Ramos (cell line): ENCODE data around the gene MBD5.

ENCODE experiments used
- in situ Hi-C: fragments of 300-500 bp; cut with MboI; formaldehyde crosslinking; loops from one replicate; pipeline ENCODE4 v1.14.3; 2022; ENCODE audit warnings: low sequenced_read_pairs; ENCODE audit not compliant: unreplicated experiment

MBD5 gene

DNA sequence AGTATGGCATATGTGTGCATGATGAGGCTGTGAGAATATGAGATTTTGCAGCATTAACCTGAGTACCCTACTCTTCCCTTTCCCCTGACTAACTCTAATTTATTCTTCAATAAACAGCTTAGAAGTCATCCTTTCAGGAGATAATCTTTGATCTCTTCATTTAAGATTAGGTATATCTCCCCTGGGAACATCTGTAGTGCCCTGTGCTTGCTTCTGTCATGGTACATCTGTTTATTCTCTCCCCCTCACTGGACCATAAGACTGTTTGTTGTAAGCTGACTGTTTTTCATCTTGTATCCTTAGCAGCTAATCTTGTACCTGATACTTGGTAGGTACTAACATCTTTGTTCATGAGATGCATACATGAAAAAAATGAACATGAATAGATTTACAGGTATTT, 83.1 kb downstream of the MBD5 start:
- in situ Hi-C loops = no loop called here

DNA sequence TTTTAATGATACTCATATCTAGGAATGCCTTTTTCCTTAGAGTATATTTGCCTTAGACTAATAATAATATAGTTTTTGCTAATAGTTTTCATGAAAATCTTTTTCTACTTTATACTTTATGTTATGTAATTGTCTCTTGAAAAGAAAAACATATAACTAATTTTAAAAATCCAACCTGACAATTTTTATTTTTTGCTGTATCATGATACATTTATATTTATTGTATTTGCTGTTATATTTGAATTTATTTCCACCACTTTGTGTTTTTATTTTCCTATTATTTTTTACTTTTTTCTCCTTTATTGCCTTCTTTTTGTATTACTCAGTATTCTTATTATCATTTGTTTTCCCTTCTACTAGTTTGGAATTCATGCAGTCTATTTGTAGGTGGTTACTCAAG, 85.4 kb downstream of the MBD5 start:
- in situ Hi-C loops = no loop called here

DNA sequence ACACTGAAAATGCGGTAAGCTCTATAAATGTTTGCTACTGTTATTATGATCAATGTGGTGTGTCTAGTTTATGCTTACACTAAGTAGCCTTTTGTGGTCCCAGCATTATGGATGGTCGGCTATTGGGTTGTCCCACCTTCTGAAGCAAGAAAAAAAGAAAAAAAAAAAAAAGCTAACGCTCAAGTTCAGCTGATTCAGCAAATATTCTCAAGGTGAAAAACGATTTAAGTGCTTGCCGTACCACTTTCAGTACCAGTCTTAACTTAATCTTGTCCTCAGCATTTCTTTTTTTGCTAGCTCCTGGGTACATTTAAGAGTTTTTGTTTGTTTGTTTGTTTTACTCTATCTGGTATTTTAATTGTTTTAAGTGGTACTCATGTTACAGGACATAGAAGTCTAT, 87.5 kb downstream of the MBD5 start:
- in situ Hi-C loops = no loop called here

DNA sequence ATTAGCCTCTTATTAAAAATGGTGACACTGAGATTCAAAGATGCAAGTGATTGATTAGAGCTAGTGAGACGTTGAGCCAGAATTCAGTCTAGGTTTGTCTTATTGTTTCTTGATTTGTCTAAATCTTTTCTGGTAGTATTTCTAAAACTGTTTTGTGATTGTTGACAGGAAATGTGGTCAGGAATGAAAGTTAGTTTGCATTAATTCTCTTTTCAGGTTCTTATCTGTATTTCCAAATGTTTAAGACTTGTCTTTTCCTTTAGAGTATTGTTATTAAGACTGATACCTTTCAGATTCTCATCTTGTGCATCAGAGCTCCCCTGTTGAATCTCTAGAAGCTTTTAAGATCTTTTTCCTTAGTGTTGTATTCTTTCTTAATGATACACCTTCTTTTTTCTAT, 89.3 kb downstream of the MBD5 start:
- in situ Hi-C loops = no loop called here

DNA sequence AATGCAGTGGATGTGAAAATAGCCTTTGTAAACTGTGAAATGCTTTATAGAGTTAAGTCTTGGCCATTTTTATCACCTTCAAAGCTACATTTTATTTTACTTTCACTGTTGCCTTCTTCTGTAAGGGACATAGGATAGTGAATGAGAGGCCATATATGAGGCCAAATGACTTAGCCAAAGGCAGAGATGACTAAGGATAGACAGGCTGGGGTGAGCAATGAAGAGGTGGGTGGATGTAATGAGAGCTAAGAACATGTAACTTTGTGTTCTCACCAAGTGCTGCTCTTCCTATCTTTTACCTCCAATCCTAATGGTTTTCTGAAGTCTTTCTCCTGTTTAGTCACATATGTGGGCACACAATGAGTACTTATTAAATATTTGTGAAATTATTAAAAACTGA, 101.9 kb downstream of the MBD5 start:
- in situ Hi-C loops = no loop called here

DNA sequence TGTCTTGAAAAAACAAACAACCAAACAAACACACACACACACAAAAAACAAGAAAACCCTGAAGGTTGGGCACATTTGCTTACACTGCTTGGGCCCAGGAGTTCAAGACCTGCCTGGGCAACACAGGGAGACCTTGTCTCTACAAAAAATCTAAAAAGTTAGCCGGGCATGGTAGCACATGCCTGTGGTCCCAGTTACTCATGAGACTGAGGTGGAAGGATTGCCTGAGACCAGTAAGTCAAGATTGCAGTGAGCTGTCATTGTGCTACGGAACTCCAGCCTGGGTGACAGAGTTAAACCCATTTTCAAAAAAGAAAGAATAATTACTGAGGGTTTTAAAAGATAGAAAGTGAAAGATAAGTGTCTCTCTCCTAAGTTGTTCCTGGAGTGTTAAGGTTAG, 103.4 kb downstream of the MBD5 start:
- in situ Hi-C loops = no loop called here

DNA sequence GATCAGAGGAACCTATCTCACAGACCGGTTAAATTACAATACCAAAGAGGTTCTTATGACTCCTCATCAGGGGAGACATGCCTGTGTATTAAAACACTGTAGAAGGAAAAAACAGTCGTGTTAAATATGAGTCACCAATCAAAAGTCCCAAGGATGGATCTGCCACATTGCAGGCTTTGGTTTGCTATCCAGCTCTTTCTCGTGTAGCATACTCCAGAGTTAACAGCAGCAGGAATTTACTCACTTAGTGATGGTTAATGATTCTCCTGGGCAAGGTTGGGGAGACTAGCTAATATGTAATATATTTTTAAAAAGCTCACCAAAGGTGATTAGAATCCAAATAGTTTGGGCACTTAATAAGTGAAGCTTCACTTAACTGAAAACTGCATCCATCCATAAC, 109.7 kb downstream of the MBD5 start:
- in situ Hi-C loops = no loop called here

DNA sequence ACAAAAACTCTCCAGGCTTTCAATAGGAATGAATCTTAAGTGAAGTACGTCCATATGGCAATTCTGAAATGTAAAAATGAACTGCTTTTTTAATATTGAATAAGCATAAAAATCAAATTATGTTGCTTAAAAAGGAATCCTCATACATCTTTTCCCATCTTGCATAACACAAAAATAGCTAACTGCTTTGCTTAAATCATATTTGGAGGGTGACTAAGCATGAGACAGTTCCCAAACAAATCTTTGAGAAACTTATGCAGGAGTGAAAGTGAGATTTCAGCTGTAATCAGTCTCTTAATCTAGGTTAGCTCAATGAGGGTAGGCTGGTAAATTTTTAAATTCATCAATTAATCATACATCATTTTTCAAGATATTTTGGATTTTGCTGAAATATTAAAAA, 111.5 kb downstream of the MBD5 start:
- in situ Hi-C loops = no loop called here

DNA sequence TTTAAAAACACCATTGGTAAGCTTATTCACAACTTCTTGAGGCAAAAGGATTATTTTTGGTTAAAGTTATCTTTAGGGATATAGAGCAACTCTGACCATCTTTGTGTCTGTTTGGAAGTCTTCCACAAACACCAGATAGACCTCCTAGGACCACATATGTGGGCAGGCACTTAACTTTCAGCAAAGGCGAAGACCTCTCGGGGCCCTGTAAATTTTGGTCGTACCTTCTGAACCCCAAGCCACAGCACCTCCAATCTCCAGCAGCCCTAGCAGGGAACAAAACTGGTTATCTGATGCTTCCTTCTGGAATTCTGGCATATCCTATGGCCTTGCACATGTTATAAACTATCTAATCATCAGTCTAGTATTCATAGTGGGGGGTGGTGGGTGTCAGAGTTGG, 114.8 kb downstream of the MBD5 start:
- in situ Hi-C loops = no loop called here

DNA sequence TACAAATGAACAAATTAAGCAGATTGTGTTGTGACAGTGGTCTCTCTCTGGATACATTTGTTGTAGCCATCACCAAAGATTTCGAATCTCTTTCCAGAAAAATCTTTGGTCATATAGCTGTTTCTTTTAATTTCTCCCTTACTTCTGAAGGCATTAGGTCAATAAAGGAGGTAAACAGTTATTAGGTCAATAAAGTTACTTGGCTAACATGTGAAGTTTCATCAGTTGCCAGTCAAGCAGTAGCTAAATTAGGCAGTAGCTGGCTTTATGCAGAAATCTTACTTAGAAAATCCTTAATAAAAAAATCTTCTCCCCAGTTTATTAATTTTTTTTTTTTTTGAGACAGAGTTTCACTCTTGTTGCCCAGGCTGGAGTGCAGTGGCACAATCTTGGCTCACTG, 115.5 kb downstream of the MBD5 start:
- in situ Hi-C loops = no loop called here

DNA sequence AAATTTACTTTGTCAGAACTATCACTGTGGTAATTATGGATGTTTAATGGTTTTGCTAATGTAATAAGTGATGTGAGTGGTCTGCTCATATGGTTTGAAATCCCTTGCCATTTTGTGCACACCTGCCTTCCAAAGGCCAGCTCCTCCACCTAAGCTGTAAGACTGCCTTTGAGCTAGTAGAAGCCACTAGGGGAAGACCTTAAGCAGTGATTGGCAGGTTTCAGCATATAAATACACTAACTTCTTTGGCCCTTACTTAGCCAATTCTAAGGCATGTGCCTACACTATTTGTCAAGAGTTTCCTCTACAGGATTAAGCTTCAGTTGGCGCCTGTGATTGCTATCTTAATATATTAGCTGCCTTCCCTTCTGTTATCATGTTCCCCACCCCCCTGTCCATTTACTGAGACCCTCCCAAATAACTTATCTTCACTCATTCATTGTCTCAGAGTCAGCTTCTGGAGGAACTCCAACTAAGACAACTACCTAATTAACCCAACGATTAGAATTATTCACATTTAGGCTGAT, 141.1 kb downstream of the MBD5 start:
- in situ Hi-C loops = no loop called here

DNA sequence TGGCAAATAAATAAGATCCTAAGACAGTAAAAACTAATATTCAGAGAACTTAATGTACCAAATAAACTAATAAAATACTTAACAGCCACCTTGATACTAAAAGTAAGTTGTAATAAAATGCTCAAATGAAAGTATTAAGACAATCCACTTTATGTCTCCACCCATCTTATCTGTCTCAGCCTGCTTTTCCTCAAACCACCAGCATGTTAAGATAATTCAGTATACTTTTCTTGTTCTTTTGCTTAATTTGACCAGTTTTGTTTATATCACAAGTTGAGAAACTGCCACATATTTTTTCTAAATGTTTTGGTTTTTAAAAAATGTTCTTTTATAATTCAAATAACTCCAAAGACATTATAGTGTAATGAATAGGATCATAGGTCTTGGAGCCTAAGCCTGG, 142.0 kb downstream of the MBD5 start:
- in situ Hi-C loops = no loop called here

DNA sequence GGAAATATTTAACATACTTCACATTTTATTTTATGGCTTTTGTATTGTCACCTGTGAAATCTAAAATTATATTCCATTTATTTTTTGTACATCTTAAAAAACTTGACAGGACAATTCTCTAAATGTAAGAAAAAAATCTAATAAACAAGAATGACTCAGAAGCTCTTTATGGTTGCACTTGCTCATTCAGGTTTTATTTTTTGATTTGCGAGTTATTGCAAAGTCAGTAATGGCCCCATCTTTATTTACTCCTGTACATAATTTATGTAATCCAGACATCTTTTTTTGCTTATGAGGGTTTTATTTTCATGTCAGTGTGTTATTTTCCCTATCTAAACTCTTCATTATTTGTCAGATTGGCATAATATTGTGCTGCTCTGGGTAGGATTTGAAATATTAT, 145.1 kb downstream of the MBD5 start:
- in situ Hi-C loops = no loop called here

DNA sequence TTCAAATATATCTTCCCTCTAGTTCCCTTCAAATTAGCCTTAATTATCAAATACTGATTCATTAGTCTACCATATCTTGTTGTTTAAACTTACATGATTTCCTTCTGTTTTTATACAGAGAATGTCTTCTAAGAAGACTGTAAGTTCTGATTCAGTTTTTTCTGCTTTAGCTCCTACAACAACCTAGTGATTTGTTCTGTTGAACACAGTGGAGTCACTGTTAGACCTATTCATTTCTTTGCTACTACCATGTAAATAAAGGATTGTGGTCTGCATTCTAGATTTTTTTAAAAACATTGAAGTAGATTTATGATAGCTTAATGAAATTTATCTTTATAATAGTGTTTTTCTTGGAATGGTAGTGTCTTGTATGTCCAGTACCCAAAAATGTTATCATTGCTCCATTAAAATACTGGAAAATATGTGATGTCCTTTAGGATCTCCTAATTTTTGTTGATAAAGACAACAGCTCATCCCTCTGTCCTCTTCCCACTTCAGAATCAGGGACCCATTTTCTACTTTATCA, 146.4 kb downstream of the MBD5 start:
- in situ Hi-C loops = no loop called here

DNA sequence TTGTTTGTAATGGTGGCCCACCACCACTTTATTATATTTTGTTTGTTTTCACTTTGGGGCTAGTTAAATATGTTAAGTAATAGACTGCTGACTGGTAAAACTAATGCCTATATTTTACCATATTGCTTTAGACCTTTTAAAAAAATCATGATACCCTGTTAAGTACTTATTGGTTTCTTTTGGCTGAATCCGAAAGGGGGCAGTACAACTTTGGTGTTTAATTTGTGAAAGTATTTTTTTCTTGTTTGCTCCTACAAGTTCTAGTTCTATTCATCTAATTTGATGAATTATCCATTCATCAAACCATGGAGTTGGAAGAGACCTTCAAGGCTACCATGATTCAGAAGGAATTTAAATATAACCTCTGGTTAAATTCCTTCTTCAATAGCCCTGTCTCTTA, 147.0 kb downstream of the MBD5 start:
- in situ Hi-C loops = no loop called here

DNA sequence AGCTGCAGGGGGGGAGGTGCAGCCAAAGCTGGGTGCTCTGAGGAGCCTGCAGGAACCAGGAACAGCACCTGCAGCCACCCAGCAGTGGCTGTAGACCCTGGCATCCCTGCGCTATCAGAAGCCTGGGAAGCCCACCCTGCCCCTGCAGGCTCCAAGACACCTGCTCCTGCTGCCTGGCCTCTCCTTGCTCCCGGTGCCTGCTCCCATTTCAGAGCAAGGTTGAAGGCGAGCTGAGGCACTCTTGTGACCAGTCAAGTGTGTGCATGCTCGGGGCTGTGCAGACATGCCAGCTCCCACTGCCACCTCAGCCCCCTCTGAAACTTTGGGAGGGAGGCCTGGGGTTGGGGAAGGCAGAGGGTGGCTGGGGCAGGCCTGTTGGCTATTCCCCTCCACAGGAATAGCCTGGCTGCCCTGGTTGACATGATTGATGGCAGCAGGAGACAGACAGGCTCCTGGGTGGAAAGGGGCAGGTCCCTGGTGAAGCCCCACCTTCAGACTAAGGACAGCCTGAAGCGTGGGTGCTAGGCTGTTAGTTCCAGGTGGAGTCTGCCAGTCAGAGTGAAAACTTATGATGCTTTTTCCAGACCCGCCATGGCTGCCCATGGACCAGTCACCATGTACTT, 151.4 kb downstream of the MBD5 start:
- in situ Hi-C loops = no loop called here

DNA sequence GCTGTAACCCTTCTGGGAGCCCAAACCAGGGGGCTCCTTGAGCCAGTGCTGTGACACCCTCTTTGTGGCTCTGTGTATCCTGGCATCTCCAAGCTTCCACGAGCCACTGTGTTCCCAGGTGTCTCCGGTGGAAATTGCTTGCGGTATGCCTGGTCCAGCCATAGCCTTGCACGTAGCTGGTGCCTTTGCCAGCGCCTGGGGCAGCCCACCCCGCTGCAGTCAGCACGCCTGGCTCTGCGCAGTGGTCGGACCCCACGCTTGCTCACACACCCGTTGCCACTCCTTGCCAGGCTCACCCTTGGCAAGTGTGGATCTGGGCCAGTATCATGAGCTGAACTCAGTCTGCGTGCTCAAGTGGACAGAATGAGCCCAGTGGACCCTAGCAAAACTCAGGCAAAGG, 152.3 kb downstream of the MBD5 start:
- in situ Hi-C loops = no loop called here

DNA sequence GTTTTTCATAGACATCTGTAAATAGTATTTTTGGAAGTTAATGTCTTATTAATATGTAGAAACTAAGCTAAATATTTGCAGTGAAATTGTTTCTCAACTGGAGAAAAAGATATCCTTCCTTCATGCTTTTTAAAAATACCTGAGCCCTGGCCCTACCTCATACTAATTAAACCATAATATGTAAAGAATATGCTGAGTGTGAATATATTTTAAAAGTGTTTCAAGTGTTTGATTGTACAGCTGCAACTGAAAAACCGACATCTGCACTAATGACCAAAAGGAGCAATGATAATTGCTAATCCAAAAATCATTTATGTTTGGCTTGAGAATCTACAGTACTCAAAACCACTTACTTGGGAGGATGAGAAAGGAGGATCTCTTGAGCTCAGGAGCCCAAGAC, 156.7 kb downstream of the MBD5 start:
- in situ Hi-C loops = no loop called here

DNA sequence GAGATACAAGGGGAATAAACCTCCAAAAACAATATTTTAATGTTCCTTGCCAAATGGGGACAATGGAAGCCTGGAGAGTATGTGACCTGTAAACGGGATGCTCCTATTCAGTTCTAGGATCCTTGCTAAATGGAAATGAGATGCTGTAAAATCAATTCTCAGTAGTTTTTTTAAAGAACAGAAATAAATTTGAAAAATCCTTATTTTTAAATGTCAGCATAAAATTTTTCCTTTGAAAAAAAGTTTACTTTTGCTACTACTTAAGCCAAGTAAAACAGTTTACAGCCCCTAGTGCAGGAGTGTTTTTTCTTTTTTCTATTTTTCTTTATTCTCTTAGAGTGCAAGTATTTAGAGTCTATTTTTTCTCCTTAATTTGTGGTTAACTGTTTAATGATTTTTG, 158.8 kb downstream of the MBD5 start:
- in situ Hi-C loops = no loop called here

DNA sequence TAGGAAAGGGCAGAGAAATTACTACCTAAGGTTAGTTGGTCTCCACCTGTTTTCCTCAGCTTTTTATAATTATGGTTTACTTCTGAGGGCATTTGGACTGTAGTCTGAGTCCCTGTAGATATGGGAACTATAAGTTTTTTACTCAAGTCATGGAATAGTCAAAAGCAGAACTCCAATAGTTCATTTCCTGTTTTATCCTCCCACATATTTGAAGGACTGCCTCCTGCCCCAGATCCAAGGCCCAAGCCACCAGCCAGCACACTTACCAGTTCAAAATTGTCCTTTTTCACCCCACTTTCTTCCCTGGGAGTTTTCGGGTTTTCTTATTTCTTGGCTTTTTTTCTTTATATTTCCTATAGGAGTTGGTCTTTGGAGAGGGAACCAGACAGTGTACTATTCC, 164.1 kb downstream of the MBD5 start:
- in situ Hi-C loops = no loop called here

DNA sequence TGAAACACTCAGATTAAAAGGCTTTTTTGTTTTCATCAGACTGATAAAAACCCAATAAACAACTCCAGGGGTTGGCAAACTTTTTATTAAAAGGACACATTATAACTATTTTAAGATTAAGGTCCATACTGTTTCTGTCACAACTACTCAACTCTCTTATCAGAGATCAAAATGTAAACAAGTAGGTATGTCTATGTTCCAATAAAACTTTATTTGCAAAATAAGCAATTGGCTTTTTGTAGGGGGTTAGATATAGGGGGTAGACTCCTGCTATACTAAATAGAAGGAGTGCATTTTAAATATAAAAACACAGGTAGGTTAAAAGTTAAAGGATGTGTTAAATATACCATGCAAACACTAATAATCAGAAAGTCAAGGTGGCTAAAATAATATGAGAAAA, 174.0 kb downstream of the MBD5 start:
- in situ Hi-C loops = no loop called here
